Left ventricle myocardium superior (tissue), 1 donor: ENCODE measurements around the gene DQX1. TPM values are rescaled to one million over a fixed set of nuclear protein-coding genes. Genes with fewer than 3 reads are reported as not detected.
"Not testable (repeated sequence)": the region's sequence is repeated elsewhere in the genome, so short reads cannot be mapped to it uniquely, and the experiment has no call there.

Source experiments
- ATAC-seq: fragments of 200-7000 bp; cut with Tn5 transposase; one replicate; pipeline ENCODE4 v1.9.1; 2020; ENCODE audit warnings: mild to moderate bottlenecking, moderate library complexity
- DNase-seq: peaks from one replicate; pipeline ENCODE4 v3.0.0-alpha.2; 2020
- intact Hi-C: fragments of 100-400 bp; cut with micrococcal nuclease; formaldehyde crosslinking; loops from one replicate; pipeline ENCODE4 v1.11.0; 2022
- total RNA-seq: library from RNA; stranded (reverse); fragmentation: NEBNext Ultra II Directional; extraction: Animal tissue kit (Norgen Biotek cat#: 25700); gene quantifications from one replicate; pipeline ENCODE4 v1.2.1, GENCODE V29; 2021
- donor health status: DM: no; HTN: yes; CAD: no; lungs with severe emphysema.

The DQX1 gene
- total RNA-seq, 1 donor from 2014 or later = not detected

DNA sequence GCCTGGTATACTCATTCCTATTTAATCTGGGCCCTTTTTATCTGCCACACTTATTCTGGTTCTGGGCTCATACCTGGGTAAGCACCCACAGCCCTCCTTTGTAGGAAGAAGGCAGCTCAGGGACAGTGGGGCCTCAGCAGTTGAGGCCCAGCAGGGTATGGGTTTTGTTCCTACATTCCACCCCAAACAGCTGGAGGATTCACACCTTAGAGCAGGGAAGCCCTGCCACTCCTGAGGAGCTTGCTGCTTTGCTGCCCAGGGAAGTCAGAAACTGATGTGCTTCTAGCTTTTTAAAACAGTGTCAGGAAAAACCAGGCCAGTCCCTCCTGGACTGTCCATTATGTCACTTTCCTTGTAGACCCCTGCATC lies 25.5 kb downstream of the DQX1 start:
- intact Hi-C loops = loop anchor here (5.0 kb wide), 1 partner anchor 87 kb away; no protein-coding TSS in a partner anchor
- ATAC-seq (no peak), DNase-seq (no peak)

DNA sequence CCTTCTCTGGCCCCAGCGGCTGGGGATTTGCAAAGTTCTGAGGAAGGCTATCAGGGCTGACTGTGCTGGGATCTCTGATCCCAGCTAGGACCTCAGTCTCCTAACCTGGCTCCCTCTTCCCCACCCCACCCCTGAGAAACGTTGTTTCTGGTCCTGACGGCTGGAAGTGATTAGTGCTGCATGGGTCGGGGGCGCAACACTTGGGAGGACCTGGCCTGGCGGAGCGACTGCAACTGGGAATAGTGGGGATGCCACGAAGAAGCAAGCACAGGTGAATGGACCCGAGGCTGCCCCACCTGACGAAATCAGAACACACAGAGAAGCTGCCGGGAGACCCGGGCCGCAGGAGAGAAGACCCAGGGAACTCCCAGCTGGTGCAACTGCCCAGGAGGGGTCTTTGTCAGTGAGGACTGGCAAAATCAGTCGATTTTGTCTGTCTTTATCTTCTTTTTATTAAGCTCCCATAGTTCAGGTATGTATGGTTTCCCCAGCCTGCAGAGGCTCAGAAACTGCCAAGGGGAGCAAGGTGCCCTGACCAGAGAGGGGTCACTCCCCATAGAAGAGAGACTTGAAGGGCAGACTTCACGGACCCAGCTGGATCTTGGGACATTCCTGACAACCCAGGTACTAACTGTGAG lies 26.0 kb downstream of the DQX1 start:
- intact Hi-C loops = loop anchor here (5.0 kb wide), 1 partner anchor 87 kb away; no protein-coding TSS in a partner anchor
- ATAC-seq = no peak
- no peak for DNase-seq

DNA sequence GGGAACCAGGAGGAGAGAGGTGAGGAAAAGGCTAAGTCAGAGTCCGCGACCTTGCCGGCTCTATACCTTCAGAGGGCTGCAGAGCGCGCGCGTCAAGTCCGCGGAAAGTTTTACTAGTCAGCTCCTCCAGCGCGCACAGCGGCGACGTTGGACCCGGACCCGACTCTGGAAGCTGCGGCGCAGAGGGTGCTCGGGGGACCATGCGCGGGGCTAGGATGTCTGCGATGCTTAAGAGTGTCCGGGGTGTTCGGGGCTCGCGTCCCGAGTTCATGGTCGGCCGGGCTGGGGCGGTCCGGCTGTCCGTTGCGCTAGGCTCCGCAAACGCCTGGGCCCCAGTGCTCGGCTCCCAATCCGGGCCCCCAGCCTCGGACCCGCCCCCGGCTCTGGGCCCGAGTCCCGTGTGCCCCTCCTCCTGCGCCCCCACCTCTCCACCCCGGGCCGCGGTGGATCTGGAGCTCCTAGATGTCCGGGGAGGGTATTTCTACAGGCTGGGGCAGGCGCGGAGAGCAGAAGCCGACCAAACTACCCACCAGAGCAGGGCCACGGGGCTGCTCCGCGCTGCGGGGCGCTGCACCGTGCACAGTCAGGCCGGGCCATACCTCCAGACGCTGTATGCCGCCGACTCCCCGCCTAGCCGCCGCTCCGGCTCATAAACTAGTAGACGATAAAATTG lies 26.6 kb downstream of the DQX1 start, which contains the start of gene LBX2:
TSS of gene LBX2 (minus strand) at position 337 of the 673 bp plus-strand sequence. CDS start at position 271, 66 bp downstream.
- no peak for DNase-seq

DNA sequence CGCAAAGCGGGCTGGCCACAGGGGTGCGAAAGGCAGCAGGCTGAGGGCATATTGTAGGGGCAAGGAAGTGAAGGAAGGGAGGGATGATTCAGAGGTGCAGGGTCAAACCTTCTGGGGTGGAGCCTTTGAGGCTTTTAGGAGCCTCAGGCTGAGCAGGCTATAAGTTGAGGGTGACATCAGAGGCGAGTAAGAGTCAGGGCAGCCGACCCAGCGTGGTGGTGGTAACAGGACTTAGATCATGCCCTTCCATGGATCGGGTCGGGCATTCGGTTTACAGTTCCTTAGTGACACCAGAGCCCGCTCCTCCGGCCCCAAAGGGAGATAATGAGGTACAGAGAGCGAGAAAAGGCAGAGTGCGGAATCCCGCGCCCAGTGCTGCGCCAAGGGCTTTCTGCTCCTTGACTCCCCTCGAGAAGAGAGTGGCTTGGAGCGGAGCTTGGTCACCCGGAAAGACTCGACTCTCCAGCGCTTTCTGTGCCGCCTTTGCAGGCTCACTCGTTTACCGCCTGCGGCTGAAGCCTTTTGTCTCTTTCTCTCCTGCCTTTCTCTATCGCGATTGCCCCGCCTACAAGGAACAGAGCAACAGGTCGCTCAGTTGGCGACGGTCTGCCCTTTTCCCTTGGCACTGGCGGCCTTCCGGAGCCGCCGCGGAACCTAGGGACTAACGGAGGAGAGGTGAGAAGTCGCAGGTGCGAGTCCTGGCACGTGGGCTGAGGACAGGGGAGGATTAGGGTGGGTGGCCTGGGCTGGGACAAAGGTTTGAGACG lies 27.3 kb downstream of the DQX1 start:
- no peak for DNase-seq
- intact Hi-C loops = no loop called here
- no peak for ATAC-seq

More for the DNA sequence above, 26.6 kb downstream of the DQX1 start, which contains the start of gene LBX2:
- intact Hi-C loops = no loop called here
- no peak for ATAC-seq

DNA sequence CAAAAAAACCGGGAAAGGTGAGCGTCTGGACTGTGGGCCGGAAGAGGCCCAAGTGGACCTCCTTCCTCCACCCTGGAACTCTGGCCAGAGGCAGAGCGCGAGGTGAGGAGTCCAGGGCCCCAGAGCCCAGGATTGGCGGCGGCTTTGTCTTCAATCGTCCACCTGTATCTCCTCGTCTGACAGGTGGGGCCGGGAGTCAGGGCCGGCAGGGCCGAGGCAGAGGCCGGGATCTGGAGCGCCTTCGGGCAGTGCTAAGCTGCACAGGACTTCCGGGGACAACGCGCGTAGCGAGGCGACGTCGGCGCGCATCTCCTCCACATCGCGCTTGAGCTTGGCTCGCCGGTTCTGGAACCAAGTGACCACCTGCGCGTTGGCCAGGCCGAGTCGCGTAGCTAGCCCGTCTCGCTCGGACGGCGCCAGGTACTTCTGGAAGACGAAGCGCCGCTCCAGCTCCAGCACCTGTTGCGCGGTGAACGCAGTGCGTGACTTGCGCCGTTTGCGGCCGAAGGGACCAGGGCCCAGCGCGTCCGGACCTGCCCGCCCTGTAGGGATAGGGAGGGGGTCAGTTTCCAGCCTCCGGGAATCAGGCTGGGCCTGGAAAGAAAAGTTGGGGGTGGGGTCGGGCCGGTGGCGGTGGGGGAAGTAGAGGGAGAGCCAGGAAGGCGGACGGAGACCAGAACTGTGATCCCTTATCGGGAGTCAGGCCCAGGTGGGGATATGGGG lies 28.1 kb downstream of the DQX1 start:
- DNase-seq (no peak), ATAC-seq (peak; percentile 10)
- intact Hi-C loops = no loop called here

DNA sequence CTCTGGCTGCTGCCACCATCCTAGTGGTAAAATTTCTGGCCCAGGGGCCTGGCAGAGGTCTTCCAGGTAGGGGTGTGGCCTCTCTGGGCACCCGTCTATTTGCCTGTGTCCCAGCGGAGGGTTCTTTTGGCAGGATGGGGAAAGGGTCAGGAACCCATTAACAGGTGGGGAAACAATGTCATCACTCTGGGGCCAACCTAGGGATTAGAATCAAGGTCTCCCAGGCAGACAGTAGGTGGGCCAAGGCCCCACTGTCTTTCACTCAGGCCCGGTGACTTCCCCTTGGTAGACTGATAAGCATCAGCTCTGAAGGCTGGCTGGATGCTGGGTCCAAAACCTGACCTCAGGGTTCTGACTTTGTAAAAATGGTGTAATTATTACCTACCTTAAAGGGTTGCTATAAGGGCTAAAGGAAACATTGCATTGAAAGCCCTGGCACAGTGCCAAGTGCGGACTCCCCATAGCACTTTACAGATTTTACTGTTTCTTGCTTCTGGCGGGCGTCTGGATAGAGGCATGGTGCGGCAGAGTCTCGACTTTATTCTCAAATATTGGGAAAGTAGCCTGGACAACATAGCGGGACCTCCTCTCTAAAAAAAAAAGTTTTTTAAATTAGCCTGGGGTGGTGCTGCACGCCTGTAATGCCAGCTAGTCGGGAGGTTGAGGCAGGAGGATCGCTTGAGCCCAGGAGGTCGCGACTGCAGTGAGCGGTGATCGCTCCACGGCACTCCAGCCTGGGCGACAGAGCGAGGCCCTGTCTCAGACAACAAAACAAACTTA lies 28.8 kb downstream of the DQX1 start:
- intact Hi-C loops = no loop called here
- DNase-seq (no peak), ATAC-seq (no peak)

DNA sequence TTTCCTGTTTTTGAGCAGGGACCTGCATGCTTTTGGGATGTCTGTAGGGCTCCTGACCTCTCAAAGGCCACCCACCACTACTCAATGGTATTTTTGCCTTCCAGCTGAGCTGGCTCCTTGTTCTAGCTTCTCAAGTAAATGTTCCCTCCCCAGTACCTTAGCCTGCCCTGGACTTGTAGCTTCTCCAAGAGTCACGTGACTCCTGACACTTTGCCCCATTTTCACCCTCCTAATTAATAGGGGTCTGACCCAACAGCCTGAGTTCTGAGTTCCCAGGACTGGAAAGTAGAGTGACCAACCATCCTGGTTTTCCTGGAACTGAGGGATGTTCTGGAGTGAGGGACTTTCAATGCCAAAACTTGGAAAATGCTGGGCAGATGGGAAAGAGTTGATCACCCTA lies 30.6 kb downstream of the DQX1 start:
- ATAC-seq = no peak
- intact Hi-C loops = no loop called here
- no peak for DNase-seq

DNA sequence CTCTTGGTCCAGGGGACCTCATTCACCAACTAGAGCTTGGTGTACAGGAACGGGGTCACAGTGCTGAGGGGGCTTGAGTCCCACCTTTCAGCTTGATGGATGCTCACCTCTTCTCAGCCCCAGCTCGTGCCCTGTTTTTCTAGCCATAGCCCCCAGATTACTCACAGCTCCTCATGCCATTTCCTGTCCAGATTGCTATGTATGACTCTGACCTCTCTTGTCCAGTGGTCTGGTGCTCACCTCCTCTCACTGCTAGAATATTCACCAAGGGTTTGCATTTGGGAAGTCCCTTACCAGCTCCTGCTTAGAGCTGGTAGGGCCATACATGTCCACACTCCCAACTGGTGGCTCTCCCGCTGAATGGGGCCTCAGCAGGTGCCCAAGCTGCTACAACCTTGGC lies 32.5 kb downstream of the DQX1 start:
- no peak for DNase-seq
- intact Hi-C loops = no loop called here

DNA sequence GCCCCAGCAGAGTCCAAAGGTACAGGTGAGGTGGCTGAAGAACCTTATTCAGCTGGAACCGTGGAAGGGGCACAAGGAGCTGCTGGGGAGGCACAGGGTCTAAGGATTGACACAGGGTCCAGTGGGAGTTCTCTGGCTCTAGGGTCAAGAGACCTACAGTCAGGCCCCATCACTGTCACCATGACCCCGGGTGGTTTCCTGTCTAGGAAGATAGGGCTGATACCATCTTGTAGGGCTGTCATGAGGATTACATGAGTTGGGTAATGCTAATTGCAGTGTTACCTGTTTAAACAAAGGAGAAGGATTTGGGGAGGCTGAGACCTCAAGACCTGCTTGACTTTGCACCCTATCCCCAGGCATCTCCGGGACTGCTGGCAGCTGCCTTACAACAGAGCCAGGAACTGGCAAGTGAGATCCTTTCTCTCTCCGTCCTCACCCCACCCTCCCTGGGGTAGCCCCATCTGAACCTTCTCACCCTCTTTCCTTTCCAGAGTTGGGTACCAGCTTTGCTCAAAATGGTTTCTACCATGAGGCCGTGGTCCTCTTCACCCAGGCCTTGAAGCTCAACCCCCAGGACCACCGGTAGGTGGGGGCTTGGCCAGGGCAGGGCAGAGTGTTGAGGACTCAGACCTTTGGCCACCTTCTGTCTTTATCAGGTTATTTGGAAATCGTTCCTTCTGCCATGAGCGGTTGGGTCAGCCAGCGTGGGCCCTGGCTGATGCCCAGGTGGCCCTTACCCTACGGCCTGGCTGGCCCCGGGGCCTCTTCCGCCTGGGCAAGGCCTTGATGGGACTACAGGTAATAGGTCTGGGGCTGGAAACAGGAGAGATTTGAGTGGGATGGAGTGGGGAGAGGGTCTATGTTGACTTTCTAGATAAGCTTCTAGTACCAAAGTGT lies 34.1 kb downstream of the DQX1 start:
- intact Hi-C loops = no loop called here
- ATAC-seq (no peak), DNase-seq (peak; percentile 11)

More for the DNA sequence above, 32.5 kb downstream of the DQX1 start:
- no peak for ATAC-seq

DNA sequence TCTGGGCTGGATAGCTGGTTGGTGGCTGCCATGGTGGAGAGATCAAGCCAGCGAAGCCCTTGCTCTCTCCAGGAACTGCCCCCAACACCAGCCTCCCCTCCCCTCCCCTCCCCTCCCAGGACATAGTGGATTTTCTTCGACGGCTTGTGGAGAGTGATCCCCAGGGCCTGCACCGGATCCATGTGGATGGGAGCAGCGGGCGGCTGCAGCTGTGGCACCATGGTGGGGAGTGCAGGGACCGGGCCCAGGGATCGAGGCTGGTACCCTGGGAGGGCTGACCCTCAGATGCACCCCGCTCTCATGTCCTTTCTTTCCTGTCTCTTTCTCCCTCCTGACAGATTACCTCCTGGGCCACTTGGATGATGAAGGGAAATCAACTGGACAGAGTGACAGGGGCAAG lies 36.1 kb downstream of the DQX1 start:
- DNase-seq = no peak

DNA sequence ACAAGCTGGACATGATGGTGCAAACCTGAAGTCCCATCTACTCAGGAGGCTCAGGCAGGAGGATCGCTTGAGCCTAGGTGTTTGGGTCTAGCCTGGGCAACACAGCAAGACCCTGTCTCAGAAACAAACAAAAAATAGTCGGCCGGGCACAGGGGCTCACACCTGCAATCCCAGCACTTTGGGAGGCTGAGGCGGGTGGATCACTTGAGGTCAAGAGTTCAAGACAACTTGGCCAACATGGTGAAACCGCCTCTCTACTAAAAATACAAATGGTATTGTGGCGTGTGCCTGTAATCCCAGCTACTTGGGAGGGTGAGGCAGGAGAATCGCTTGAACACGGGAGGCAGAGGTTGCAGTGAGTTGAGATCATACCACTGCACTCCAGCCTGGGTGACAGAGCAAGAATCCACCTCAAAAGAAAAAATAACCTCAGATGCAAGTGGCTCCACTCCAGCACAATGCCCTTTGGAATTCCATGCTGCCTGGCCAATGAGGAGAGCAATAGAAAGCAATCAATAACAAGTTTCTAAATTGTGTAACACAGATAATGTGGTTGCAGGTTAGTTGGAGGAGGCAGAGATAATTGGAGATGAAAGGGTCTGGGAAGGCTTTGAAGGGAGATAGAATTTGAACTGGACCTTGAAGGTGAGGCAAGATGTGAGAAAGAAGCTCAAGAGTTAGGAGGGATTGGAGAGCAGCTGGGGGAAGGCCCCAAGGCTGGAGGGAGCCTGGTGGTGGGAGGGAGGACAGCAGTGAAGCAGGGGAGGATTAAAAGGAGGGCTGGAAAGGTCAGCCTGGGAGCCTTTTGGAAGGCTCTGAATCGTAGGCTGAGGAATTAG lies 37.2 kb downstream of the DQX1 start:
- DNase-seq (no peak), ATAC-seq (no peak)
- intact Hi-C loops = no loop called here

More for the DNA sequence above, 36.1 kb downstream of the DQX1 start:
- no peak for ATAC-seq
- intact Hi-C loops = no loop called here

DNA sequence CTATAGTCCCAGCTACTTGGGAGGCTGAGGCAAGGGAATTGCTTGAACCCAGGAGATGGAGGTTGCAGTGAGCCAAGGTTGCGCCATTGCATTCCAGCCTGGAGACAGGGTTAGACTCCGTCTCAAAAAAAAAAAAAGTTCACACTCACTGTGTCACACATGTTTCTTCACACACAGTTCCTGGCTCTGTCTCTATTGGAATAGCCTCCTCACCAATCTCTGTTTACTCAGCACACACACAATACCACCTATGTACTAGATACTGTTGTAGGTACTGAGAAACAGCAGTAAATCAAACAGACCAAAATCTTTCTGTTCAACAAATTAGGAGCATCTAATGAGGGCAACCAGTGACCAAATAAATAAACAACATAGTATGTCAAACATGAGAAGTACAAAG lies 39.9 kb downstream of the DQX1 start:
- ATAC-seq = no peak
- DNase-seq = no peak
- intact Hi-C loops = no loop called here

DNA sequence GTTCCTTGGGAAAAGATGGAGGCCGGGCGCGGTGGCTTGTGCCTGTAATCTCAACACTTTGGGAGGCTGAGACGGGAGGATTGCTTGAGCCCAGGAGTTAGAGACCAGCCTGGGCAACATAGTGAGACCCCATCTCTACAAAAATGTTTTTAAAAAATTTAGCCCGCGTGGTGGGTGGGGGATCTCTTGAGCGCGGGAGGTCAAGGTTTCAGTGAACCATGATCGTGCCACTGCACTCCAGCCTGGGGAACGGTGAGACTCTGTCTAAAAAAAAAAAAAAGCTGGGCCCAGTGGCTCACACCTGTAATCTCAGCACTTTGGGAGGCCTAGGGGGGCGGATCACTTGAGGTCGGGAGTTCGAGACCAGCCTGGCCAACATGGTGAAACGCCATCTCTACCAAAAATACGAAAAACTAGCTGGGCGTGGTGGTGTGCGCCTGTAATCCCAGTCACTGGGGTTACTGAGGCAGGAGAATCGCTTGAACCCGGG lies 42.3 kb downstream of the DQX1 start:
- DNase-seq = peak; percentile 21
- not testable (repeated sequence) for ATAC-seq
- intact Hi-C loops = loop anchor here (5.0 kb wide), 1 partner anchor 104 kb away; no protein-coding TSS in a partner anchor

DNA sequence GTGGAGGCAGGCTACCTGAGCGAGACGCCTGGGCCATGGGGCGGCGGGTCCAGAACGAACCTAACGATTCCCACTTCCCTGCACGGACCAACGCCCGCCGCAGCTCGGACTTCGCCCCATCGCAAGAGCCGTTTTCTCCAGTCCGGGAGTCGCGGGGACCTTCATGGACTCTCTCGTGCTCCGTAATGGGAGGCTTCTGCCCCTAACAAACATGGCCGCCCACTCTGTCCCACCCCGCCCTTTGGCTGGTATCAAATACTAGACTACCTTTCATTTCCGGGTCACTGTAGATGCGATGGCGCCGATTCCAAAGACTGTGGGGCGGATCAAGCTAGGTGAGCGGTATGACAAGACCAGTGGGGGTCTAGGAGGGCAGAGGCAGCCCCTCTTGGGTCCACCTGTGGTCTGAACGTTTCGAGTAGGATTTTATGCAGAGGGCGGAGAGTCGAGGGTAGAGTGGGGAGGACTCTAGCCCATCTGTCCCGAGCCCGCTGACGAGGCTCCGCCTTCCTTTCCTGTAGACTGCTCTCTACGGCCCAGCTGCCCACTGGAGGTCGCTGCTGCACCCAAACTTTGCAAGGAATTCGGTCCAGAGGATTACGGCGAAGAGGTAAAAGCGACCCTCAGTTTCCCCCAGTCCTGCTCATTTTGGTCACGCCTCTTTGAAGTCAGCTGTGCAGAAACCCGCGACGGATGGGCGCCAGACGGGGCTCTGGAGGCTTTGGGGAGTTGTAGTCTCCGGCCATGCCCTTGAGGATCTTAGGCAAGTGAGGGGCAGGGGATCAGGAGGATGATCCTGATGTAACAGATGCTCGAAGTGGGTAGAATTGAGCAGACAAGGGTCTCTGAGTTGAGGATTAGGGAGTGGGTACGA lies 43.0 kb downstream of the DQX1 start, which contains the start of the genes CCDC142 and TTC31:
TSS of gene CCDC142 (minus strand) at position 198 of the 874 bp plus-strand sequence. CDS start at position 37, 161 bp downstream.
TSS of gene TTC31 (plus strand) at position 281 of the 874 bp plus-strand sequence. CDS start at position 296, 15 bp downstream.
- peak; percentile 98 for ATAC-seq
- peak; percentile 97 for DNase-seq
- intact Hi-C loops = loop anchor here (5.0 kb wide), 1 partner anchor 104 kb away; no protein-coding TSS in a partner anchor
